Central memory CD8-positive, alpha-beta T cell (primary cell): ENCODE data around the gene METTL24.
A peak's percentile ranks its signal among the peaks of the same experiment; 100 is the strongest.

Source experiments
- ATAC-seq: fragments of 150-1000 bp; cut with Tn5 transposase; replicated peaks from 2 replicates; pipeline ENCODE4 v1.10.0; 2022; ENCODE audit warnings: mild to moderate bottlenecking, moderate FRiP score, moderate number of reproducible peaks; ENCODE audit not compliant: poor library complexity, severe bottlenecking; ENCODE audit errors: extremely low read depth
- DNase-seq, 2 donors: peaks; one replicate each; pipeline ENCODE4 v3.0.0; 2021; ENCODE audit warnings: low spot score in 2 of 2
- H3K27ac Mint-ChIP-seq: one replicate; pipeline ENCODE4 v1.8.0; 2022; ENCODE audit warnings: low read depth, mild to moderate bottlenecking, moderate library complexity, mixed read lengths
- H3K27me3 Mint-ChIP-seq: one replicate; pipeline ENCODE4 v1.8.0; 2022; ENCODE audit warnings: mixed read lengths
- H3K36me3 Mint-ChIP-seq: one replicate; pipeline ENCODE4 v1.8.0; 2022; ENCODE audit warnings: mild to moderate bottlenecking, moderate library complexity, mixed read lengths; ENCODE audit not compliant: insufficient read depth
- H3K4me1 Mint-ChIP-seq: one replicate; pipeline ENCODE4 v1.8.0; 2022; ENCODE audit warnings: mixed read lengths
- H3K4me3 Mint-ChIP-seq: one replicate; pipeline ENCODE4 v1.8.0; 2022; ENCODE audit warnings: mild to moderate bottlenecking, moderate library complexity, mixed read lengths
- H3K9me3 Mint-ChIP-seq: one replicate; pipeline ENCODE4 v1.8.0; 2022; ENCODE audit warnings: mixed read lengths

The METTL24 gene

GRCh38 chr6:110357664-110358552 is at the start of gene METTL24:
Gene METTL24, minus strand, starts transcription at chr6:110358349. Its CDS starts 77 bp downstream, at chr6:110358272.
- no peaks in the 10 kb centered on the region for H3K9me3 Mint-ChIP-seq
- H3K27ac Mint-ChIP-seq = no peak within 1 kb of the TSS
- peaks cover 6% of the 10 kb centered on the region for H3K4me1 Mint-ChIP-seq
- peaks cover 86% of the 10 kb centered on the region for H3K27me3 Mint-ChIP-seq
- DNase-seq (no peak), ATAC-seq (peak; percentile 59)
- H3K36me3 Mint-ChIP-seq = peaks cover 1% of the 10 kb centered on the region
- peak within 1 kb of the TSS; percentile 76 for H3K4me3 Mint-ChIP-seq

GRCh38 chr6:110404607-110405006 is 46.5 kb upstream of the METTL24 start:
- ATAC-seq (no peak), DNase-seq (no peak)
- Mint-ChIP-seq H3K4me1 (no peaks in the 10 kb centered on the region), H3K9me3 (no peaks in the 10 kb centered on the region), H3K27me3 (peaks cover 12% of the 10 kb centered on the region), H3K36me3 (no peaks in the 10 kb centered on the region), H3K27ac (no peak overlapping the region), H3K4me3 (no peak overlapping the region)

GRCh38 chr6:110401585-110402176 is 43.5 kb upstream of the METTL24 start:
- ATAC-seq (no peak), DNase-seq (no peak)
- no peaks in the 10 kb centered on the region for H3K36me3 Mint-ChIP-seq
- no peaks in the 10 kb centered on the region for H3K9me3 Mint-ChIP-seq
- H3K4me3 Mint-ChIP-seq = no peak overlapping the region
- H3K27ac Mint-ChIP-seq = no peak overlapping the region
- H3K27me3 Mint-ChIP-seq = peaks cover 12% of the 10 kb centered on the region
- H3K4me1 Mint-ChIP-seq = no peaks in the 10 kb centered on the region

- Mint-ChIP-seq H3K27me3 (peaks cover 12% of the 10 kb centered on the region), H3K36me3 (no peaks in the 10 kb centered on the region), H3K27ac (no peak overlapping the region), H3K4me3 (no peak overlapping the region), H3K9me3 (no peaks in the 10 kb centered on the region), H3K4me1 (no peaks in the 10 kb centered on the region)
- ATAC-seq = no peak
- no peak for DNase-seq
Measured at GRCh38 chr6:110400208-110400607, 42.1 kb upstream of the METTL24 start.

DNA sequence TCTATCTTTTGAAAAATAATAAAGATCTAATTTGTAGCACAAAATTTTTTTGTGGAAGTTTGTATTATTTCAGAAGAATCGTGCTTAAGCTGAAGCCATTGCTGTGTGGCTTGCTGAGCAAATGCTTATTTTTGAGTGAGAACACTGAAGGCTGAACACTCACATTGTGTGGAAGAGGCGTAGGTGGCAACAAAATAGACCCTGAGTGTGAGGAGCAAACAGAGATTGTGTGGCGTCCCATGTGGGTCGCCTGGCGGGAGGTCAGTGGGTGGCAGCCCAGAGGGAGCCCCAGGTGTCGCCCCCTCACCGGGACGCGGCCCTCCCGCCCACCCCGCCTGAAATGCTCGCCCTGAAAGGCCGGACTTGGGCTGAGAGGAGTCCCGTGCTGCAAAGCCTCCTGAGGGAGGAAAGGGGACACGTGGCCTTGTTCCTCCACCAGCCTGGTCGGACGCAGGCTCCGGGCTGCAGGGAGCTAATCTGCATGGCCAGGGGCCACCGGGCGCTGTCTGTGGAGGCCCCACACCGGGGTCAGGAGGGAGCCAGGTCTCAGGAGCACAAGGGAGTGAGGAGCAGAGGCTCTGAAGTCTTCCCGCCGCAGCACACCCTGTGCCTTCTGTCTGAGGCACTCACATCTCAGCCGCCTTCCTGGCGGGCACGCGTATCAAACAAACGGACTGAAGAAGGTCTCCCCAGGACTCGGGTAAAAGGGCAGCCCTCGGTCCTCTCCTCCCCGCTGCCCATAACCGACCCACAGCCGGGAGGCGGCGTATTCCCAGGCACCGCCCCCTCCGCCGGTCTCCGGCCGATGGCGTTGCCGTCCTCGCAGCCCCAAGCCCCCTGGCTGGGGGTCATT is 41.3 kb upstream of the METTL24 start:
- H3K4me1 Mint-ChIP-seq = no peaks in the 10 kb centered on the region
- no peak overlapping the region for H3K27ac Mint-ChIP-seq
- H3K4me3 Mint-ChIP-seq = no peak overlapping the region
- DNase-seq (no peak), ATAC-seq (no peak)
- no peaks in the 10 kb centered on the region for H3K9me3 Mint-ChIP-seq
- peaks cover 12% of the 10 kb centered on the region for H3K27me3 Mint-ChIP-seq
- H3K36me3 Mint-ChIP-seq = no peaks in the 10 kb centered on the region

DNA sequence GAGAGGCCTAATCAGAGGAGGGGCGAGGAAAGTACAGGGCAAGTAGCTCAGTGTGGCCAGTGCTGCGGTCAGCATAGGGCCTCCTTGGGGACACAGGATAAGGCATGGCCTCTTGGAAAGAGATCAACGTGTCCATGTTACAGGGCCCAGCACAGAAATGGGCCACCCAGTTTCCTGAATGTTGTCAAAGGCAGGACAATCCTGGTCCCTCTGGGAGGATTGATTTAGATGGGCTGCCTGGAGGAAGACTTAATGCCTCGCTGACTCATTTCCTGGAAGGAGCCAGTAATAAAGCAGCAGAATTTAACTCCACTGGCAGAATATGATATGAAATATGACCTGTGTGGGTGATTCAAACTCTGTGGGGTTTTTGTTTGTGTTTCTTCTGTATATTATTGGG is 40.6 kb upstream of the METTL24 start:
- DNase-seq (no peak), ATAC-seq (no peak)
- H3K4me3 Mint-ChIP-seq = no peak overlapping the region
- H3K9me3 Mint-ChIP-seq = no peaks in the 10 kb centered on the region
- no peak overlapping the region for H3K27ac Mint-ChIP-seq
- peaks cover 12% of the 10 kb centered on the region for H3K27me3 Mint-ChIP-seq
- no peaks in the 10 kb centered on the region for H3K36me3 Mint-ChIP-seq
- H3K4me1 Mint-ChIP-seq = no peaks in the 10 kb centered on the region

DNA sequence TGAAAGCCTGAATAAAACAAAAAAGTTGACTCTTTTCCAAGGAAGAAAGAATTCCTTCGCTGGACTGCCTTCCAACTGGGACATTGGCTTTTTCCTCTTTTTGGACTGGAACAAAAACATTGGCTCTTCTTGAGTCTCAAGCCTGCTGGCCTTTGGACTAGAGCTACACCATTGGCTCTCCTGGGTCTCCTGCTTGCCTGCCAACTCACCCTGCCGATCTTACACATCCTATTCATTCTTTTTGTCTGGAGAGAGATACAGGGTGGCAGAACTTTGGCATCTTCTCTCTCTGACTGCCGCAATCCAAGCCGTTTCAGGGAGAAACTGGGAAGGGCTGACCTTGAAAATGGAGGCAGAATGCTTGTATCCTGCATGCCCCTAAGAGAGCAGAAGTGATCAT is 37.1 kb upstream of the METTL24 start:
- Mint-ChIP-seq H3K27me3 (no peaks in the 10 kb centered on the region), H3K4me1 (peaks cover 6% of the 10 kb centered on the region), H3K36me3 (no peaks in the 10 kb centered on the region), H3K9me3 (no peaks in the 10 kb centered on the region), H3K27ac (no peak overlapping the region), H3K4me3 (no peak overlapping the region)
- DNase-seq = no peak
- no peak for ATAC-seq

- Mint-ChIP-seq H3K4me3 (no peak overlapping the region), H3K27me3 (no peaks in the 10 kb centered on the region), H3K4me1 (peaks cover 12% of the 10 kb centered on the region), H3K27ac (no peak overlapping the region), H3K9me3 (no peaks in the 10 kb centered on the region), H3K36me3 (no peaks in the 10 kb centered on the region)
- no peak for DNase-seq
- no peak for ATAC-seq
Measured at GRCh38 chr6:110394409-110394808, 36.3 kb upstream of the METTL24 start.

DNA sequence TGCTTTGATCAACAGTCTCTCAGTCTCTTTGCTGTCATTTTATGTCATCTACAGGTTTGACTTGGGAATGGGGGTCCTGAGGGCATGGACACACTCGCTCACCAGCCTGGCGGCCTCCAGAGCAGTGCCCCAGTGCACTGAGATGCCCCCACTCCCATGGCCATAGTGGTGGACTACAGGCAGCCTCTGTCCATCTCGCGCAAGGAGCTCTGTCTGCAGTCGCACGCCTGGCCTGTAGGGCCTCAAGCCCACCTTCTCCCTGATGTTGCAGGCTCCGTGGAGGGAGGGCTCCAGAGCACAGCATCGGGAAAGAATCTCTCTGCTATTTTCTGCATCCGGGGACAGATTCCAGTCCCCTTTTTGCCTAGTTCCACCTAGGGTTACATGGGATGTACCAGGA is 34.6 kb upstream of the METTL24 start:
- DNase-seq (no peak), ATAC-seq (no peak)
- H3K27me3 Mint-ChIP-seq = no peaks in the 10 kb centered on the region
- H3K36me3 Mint-ChIP-seq = no peaks in the 10 kb centered on the region
- H3K9me3 Mint-ChIP-seq = no peaks in the 10 kb centered on the region
- no peak overlapping the region for H3K4me3 Mint-ChIP-seq
- peaks cover 12% of the 10 kb centered on the region for H3K4me1 Mint-ChIP-seq
- H3K27ac Mint-ChIP-seq = no peak overlapping the region

DNA sequence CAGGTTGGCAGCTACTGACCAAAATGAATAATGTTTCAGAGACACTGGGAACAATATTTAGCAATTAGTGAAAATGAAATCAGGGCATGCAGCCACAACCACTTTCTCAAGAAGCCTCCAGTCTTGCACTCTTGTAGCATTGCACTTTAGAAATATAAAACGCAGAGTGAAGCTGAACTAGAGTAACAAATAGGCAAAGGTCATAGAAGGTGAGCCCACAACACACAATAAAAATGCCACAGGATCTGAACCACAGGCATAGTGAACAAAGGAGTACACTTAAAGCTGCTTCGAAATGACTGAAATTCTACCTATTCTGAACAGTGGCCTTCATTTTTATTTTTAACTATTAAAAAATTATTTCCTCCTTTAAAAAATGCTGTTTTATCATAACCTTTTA is 32.3 kb upstream of the METTL24 start:
- Mint-ChIP-seq H3K4me1 (peaks cover 12% of the 10 kb centered on the region), H3K4me3 (no peak overlapping the region), H3K9me3 (no peaks in the 10 kb centered on the region), H3K27ac (peak overlapping the region; percentile 41), H3K36me3 (no peaks in the 10 kb centered on the region), H3K27me3 (no peaks in the 10 kb centered on the region)
- peak; percentile 35 for ATAC-seq
- DNase-seq = no peak

DNA sequence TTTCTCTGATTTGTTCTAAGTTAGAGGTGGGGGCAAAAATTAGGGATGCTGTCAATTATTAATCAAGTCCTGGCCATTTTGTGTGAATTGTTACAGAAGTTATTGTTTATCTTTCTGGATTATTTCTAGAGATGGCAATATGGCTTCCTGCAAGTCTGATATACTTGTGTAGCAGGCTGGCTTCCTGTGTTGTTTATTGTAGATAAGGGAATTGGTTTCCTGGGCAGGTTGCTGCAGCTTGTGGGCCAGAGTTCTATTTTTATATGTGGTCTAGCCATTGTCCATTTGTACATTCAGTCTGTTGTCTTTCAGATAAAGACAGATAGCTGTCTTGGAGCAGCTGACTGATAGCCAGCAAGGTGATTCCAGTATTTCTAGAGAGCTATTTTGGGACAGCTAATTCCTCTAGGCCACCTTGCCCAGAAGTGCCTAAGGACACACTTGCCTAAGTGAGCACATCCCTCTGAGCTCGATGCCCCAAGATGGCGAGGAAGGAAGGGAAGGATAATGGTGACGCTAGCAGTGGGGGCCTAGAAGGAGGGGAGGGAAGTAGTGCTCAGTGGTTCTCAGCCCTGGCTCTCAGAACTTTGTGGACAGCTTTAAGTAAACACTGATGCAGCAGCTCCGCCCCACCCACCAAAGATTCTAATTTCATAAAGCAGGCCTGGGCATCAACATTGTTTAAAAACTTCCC is 31.7 kb upstream of the METTL24 start:
- Mint-ChIP-seq H3K9me3 (no peaks in the 10 kb centered on the region), H3K4me3 (peak overlapping the region; percentile 2), H3K27ac (peak overlapping the region; percentile 14), H3K27me3 (no peaks in the 10 kb centered on the region), H3K4me1 (peaks cover 12% of the 10 kb centered on the region), H3K36me3 (no peaks in the 10 kb centered on the region)
- DNase-seq (no peak), ATAC-seq (peak; percentile 49)

DNA sequence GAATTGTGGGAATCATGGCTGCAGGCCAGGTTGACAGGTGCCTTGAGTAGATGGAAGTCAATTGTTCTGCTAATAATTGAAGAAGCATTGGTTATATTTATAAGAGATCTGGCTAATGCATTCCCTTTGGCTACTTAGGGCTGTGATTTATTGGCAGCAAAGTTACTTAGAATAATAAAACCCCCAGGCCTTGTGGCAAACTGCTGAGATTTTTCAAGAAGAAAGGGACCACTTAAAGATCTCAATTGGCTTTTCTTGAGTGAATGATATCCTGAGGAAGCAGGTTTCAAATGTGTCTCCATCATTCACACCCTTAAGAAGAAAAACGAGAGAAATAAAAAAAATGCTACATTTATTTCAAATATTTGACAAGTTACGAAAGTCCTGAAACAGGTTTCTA is 29.8 kb upstream of the METTL24 start:
- Mint-ChIP-seq H3K4me3 (no peak overlapping the region), H3K9me3 (no peaks in the 10 kb centered on the region), H3K27me3 (no peaks in the 10 kb centered on the region), H3K27ac (no peak overlapping the region), H3K36me3 (no peaks in the 10 kb centered on the region), H3K4me1 (peaks cover 12% of the 10 kb centered on the region)
- ATAC-seq (no peak), DNase-seq (no peak)
